Lung (tissue), 12 donors: ENCODE data around the gene PTPRG. TPM values are rescaled to one million over a fixed set of nuclear protein-coding genes. Genes with fewer than 3 reads are reported as not detected.
"Not testable (repeated sequence)": the region's sequence is repeated elsewhere in the genome, so short reads cannot be mapped to it uniquely, and the experiment has no call there.

Experiments
- ATAC-seq: fragments of 200-7000 bp; cut with Tn5 transposase; one replicate; pipeline ENCODE4 v1.9.1; 2020; ENCODE audit warnings: moderate number of reproducible peaks; ENCODE audit not compliant: insufficient read depth, low FRiP score
- DNase-seq, 3 donors: peaks; one replicate each; pipeline ENCODE4 v3.0.0-alpha.2; 2013 to 2017
- H3K27ac ChIP-seq, 2 donors: one replicate each; pipeline ENCODE4 v1.5.1; 2013; ENCODE audit warnings: mild to moderate bottlenecking in 2 of 2, moderate library complexity in 2 of 2, control low read depth in 1 of 2, inconsistent platforms in 1 of 2, low read depth in 1 of 2, low read length in 1 of 2
- H3K27me3 ChIP-seq, 3 donors: one replicate each; pipeline ENCODE4 v1.5.1; 2013; ENCODE audit warnings: low read length in 2 of 3; ENCODE audit not compliant: control insufficient read depth in 3 of 3, insufficient read depth in 3 of 3
- H3K36me3 ChIP-seq, 4 donors: one replicate each; pipeline ENCODE4 v1.5.1; 2013; ENCODE audit warnings: low read length in 4 of 4, mild to moderate bottlenecking in 1 of 4, moderate library complexity in 1 of 4; ENCODE audit not compliant: control insufficient read depth in 4 of 4, insufficient read depth in 4 of 4
- H3K4me1 ChIP-seq, 5 donors: one replicate each; pipeline ENCODE4 v1.5.1; 2013; ENCODE audit warnings: low read length in 5 of 5, mild to moderate bottlenecking in 2 of 5, moderate library complexity in 1 of 5; ENCODE audit not compliant: control insufficient read depth in 5 of 5, insufficient read depth in 5 of 5
- H3K4me3 ChIP-seq: one replicate; pipeline ENCODE4 v1.5.1; 2013; ENCODE audit warnings: mild to moderate bottlenecking, control low read depth, moderate library complexity
- H3K9ac ChIP-seq, 2 donors: one replicate each; pipeline ENCODE4 v1.5.1; 2013; ENCODE audit warnings: low read length in 2 of 2, control low read depth in 1 of 2; ENCODE audit not compliant: insufficient read depth in 1 of 2
- H3K9me3 ChIP-seq, 4 donors: one replicate each; pipeline ENCODE4 v1.5.1; 2013; ENCODE audit warnings: low read length in 3 of 4, mild to moderate bottlenecking in 1 of 4, moderate library complexity in 1 of 4; ENCODE audit not compliant: control insufficient read depth in 4 of 4, insufficient read depth in 3 of 4
- CTCF ChIP-seq: IDR thresholded peaks from 2 replicates; pipeline ENCODE4 v1.5.1; 2012; ENCODE audit warnings: mild to moderate bottlenecking; ENCODE audit errors: control extremely low read depth, extremely low read depth
- WGBS, 2 donors: extraction: QIAGEN DNeasy Blood & Tissue Kit; methylation state at CpG; one replicate each; pipeline ENCODE4 v1.1.7; 2013; 5-methylcytosine and 5-hydroxymethylcytosine counted together
- polyA plus RNA-seq, 2 donors: library from polyadenylated mRNA; stranded (reverse); fragments of 200-250 nt; gene quantifications; one replicate each; pipeline ENCODE4 v1.2.1, GENCODE V29; 2013
- total RNA-seq, 2 donors: library from RNA; depleted of rRNA in 1 of 2; stranded (reverse); fragments of >200 nt in 1 of 2; gene quantifications; one replicate each; pipeline ENCODE4 v1.2.1, GENCODE V29; 2014 to 2021
- donor health status: control.
- donor health status: control.
- donor health status: Bipolar disorder and iron deficiency.
- donor health status: healthy.
- donor health status: DM: yes; HTN: yes; CAD: no.

Gene PTPRG
- total and polyA plus RNA-seq, 4 donors, result 8.5 to 131 (median 75.9) TPM

GRCh38 chr3:61812517-61812916 is 251.1 kb downstream of the PTPRG start:
- 84 to 91% methylated on average over 3 of the region's 3 CpGs for WGBS, 2 donors
- TF ChIP-seq CTCF, result no peak
- DNase-seq, result no peak
- ATAC-seq, result no peak
- Histone ChIP-seq H3K4me1 (peaks cover 13 to 43% (median 26%) of the 10 kb centered on the region in 5 donors), H3K27me3 (no peaks in the 10 kb centered on the region), H3K9ac (no peak overlapping the region), H3K4me3 (no peak overlapping the region), H3K9me3 (no peaks in the 10 kb centered on the region), H3K36me3 (no peaks in the 10 kb centered on the region), H3K27ac (peak overlapping the region in 1 of 2 donors; percentile 24)

GRCh38 chr3:61813636-61814035 is 252.3 kb downstream of the PTPRG start:
- DNase-seq (peak; percentile 37 to 76 (median 71)), ATAC-seq (no peak)
- no peaks in the 10 kb centered on the region for H3K27me3 ChIP-seq
- no peaks in the 10 kb centered on the region for H3K9me3 ChIP-seq
- peaks cover 9 to 35% (median 18%) of the 10 kb centered on the region in 5 donors for H3K4me1 ChIP-seq
- H3K36me3 ChIP-seq, result no peaks in the 10 kb centered on the region
- H3K4me3 ChIP-seq, result no peak overlapping the region
- H3K27ac ChIP-seq, result no peak overlapping the region
- WGBS, 2 donors, result 79 to 87% methylated on average over 4 of the region's 4 CpGs
- H3K9ac ChIP-seq, result no peak overlapping the region
- TF ChIP-seq CTCF, result no peak

- no peak overlapping the region for H3K27ac ChIP-seq
- no peaks in the 10 kb centered on the region for H3K27me3 ChIP-seq
- H3K36me3 ChIP-seq, result no peaks in the 10 kb centered on the region
- WGBS, 2 donors, result 13 to 33% methylated on average over 1 of the region's 1 CpG
- no peak overlapping the region for H3K4me3 ChIP-seq
- DNase-seq, result no peak
- no peak for TF ChIP-seq CTCF
- H3K9ac ChIP-seq, result no peak overlapping the region
- no peaks in the 10 kb centered on the region for H3K9me3 ChIP-seq
- ATAC-seq, result no peak
- H3K4me1 ChIP-seq, result peaks cover 6 to 26% (median 12%) of the 10 kb centered on the region in 5 donors
Measured at GRCh38 chr3:61814674-61815073, 253.3 kb downstream of the PTPRG start.

- WGBS, 2 donors, result 80 to 85% methylated on average over 5 of the region's 5 CpGs
- not testable (repeated sequence) for H3K9me3 ChIP-seq, ATAC-seq
Measured at GRCh38 chr3:61816304-61816703, 254.9 kb downstream of the PTPRG start.

More at GRCh38 chr3:61816304-61816703, 254.9 kb downstream of the PTPRG start:
- DNase-seq, H3K36me3 ChIP-seq, H3K4me3 ChIP-seq, H3K27ac ChIP-seq, H3K9ac ChIP-seq, H3K27me3 ChIP-seq: not testable (repeated sequence)
- peaks cover 0 to 13% (median 5%) of the 10 kb centered on the region in 5 donors for H3K4me1 ChIP-seq
